ENCODE data around the gene PET100. TPM values are rescaled to one million over a fixed set of nuclear protein-coding genes. Genes with fewer than 3 reads are reported as not detected.

The PET100 gene
- polyA plus RNA-seq, 1 donor (not counting 4 experiments of a cell fraction or from before 2014, with no cell fraction given) = 85.8 TPM

DNA sequence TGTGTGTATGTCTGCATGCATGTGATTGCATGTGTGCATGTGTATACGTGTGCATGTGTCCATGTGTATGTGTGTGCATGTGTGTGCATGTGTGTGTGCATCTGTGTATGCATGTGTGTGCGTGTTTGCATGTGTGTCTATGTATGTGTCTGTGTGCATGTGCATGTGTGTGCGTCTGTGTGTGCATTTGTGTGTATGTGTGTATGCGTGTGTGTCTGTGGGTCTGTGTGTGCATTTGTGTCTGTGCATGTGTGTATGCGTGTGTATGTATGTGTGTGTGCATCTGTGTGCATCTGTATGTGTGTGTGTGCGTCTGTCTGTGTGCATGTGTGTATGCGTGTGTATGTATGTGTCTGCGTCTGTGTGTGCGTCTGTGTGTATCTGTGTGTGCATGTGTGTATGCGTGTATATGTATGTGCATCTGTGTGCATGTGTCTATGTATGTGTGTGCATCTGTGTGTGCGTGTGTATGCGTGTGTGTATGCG lies 10.3 kb downstream of the PET100 start:
- Histone ChIP-seq H3K4me3 (ENCODE audit: control insufficient read depth in 2 of 3, extremely low read depth in 1 of 3, insufficient read depth in 2 of 3, low read depth in 1 of 3, low read length in 3 of 3) (no peak overlapping the region), H3K9me3 (ENCODE audit: control insufficient read depth, low read depth, low read length) (no peaks in the 10 kb centered on the region), H3K9ac (ENCODE audit: control insufficient read depth, extremely low read depth, insufficient read depth, low read length) (no peak overlapping the region), H2AFZ (ENCODE audit: control insufficient read depth, low read length) (no peak overlapping the region), H3K9me1 (ENCODE audit: control insufficient read depth, extremely low read depth, insufficient read depth, low read length) (no peaks in the 10 kb centered on the region), H3K79me2 (ENCODE audit: control insufficient read depth, insufficient read depth, low read length) (peaks cover 16% of the 10 kb centered on the region), H3K4me2 (ENCODE audit: control insufficient read depth, extremely low read depth, insufficient read depth, low read depth, low read length) (no peak overlapping the region), H3K4me1 (ENCODE audit: control insufficient read depth, extremely low read depth, insufficient read depth, low read length) (peaks cover 3% of the 10 kb centered on the region), H3K36me3 (ENCODE audit: control insufficient read depth in 2 of 2, extremely low read depth in 1 of 2, insufficient read depth in 2 of 2, low read length in 2 of 2) (peaks cover 9 to 12% of the 10 kb centered on the region in 2 experiments), H3K27me3 (ENCODE audit: control insufficient read depth, extremely low read depth, insufficient read depth, low read length) (no peaks in the 10 kb centered on the region), H4K20me1 (ENCODE audit: control insufficient read depth, extremely low read depth, insufficient read depth, low read length) (no peaks in the 10 kb centered on the region), H3K27ac (ENCODE audit: control insufficient read depth, insufficient read depth, low read length) (no peak overlapping the region)
- DNase-seq (ENCODE audit: low read depth, low spot score) (no peak), FAIRE-seq (no peak)
- dilution Hi-C loops (cut with MboI; ENCODE audit: extremely low pct_ligation_motif_present, low sequenced_read_pairs) = no loop called here
- no peak for TF ChIP-seq EZH2 (IDR thresholded peaks at IDR 0.05; ENCODE audit: low read length)
- TF ChIP-seq, protein P1, sequence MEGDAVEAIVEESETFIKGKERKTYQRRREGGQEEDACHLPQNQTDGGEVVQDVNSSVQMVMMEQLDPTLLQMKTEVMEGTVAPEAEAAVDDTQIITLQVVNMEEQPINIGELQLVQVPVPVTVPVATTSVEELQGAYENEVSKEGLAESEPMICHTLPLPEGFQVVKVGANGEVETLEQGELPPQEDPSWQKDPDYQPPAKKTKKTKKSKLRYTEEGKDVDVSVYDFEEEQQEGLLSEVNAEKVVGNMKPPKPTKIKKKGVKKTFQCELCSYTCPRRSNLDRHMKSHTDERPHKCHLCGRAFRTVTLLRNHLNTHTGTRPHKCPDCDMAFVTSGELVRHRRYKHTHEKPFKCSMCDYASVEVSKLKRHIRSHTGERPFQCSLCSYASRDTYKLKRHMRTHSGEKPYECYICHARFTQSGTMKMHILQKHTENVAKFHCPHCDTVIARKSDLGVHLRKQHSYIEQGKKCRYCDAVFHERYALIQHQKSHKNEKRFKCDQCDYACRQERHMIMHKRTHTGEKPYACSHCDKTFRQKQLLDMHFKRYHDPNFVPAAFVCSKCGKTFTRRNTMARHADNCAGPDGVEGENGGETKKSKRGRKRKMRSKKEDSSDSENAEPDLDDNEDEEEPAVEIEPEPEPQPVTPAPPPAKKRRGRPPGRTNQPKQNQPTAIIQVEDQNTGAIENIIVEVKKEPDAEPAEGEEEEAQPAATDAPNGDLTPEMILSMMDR (optimal IDR thresholded peaks at IDR 0.05 in 1 of 3, IDR thresholded peaks at IDR 0.05 in 1 of 3, conservative IDR thresholded peaks at IDR 0.05 in 1 of 3; ENCODE audit: extremely low read depth in 1 of 3, insufficient read depth in 2 of 3, low read length in 3 of 3) = no peak

DNA sequence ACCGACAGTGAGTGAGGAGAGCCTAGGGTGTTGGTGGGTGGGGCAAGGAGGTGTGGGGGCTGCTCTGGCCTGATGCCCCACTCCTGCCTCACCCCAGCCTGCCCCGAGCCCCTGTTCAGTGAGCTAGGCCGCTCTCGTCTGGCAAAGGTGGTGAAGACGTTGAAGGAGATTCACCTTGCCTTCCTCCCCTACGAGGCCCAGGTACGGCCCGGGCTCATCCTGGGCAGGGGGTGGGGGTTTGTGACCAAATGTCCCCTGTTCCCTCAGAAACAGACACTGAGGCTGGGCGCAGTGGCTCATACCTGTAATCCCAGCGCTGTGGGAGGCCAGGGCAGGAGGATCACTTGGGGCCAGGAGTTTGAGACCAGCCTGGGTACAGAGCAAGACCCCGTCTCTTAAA lies 11.2 kb downstream of the PET100 start:
- Histone ChIP-seq H3K27ac (ENCODE audit: control insufficient read depth, insufficient read depth, low read length) (no peak overlapping the region), H3K9me3 (ENCODE audit: control insufficient read depth, low read depth, low read length) (no peaks in the 10 kb centered on the region), H3K9ac (ENCODE audit: control insufficient read depth, extremely low read depth, insufficient read depth, low read length) (no peak overlapping the region), H3K9me1 (ENCODE audit: control insufficient read depth, extremely low read depth, insufficient read depth, low read length) (no peaks in the 10 kb centered on the region), H3K4me3 (ENCODE audit: control insufficient read depth in 2 of 3, extremely low read depth in 1 of 3, insufficient read depth in 2 of 3, low read depth in 1 of 3, low read length in 3 of 3) (no peak overlapping the region), H3K4me1 (ENCODE audit: control insufficient read depth, extremely low read depth, insufficient read depth, low read length) (peaks cover 3% of the 10 kb centered on the region), H4K20me1 (ENCODE audit: control insufficient read depth, extremely low read depth, insufficient read depth, low read length) (no peaks in the 10 kb centered on the region), H3K79me2 (ENCODE audit: control insufficient read depth, insufficient read depth, low read length) (peaks cover 16% of the 10 kb centered on the region), H3K4me2 (ENCODE audit: control insufficient read depth, extremely low read depth, insufficient read depth, low read depth, low read length) (no peak overlapping the region), H2AFZ (ENCODE audit: control insufficient read depth, low read length) (no peak overlapping the region), H3K36me3 (ENCODE audit: control insufficient read depth in 2 of 2, extremely low read depth in 1 of 2, insufficient read depth in 2 of 2, low read length in 2 of 2) (peaks cover 9 to 16% of the 10 kb centered on the region in 2 experiments), H3K27me3 (ENCODE audit: control insufficient read depth, extremely low read depth, insufficient read depth, low read length) (no peaks in the 10 kb centered on the region)
- dilution Hi-C loops (cut with MboI; ENCODE audit: extremely low pct_ligation_motif_present, low sequenced_read_pairs) = no loop called here
- DNase-seq (ENCODE audit: low read depth, low spot score) (no peak), FAIRE-seq (no peak)
- TF ChIP-seq, protein P1 (optimal IDR thresholded peaks at IDR 0.05 in 1 of 3, IDR thresholded peaks at IDR 0.05 in 1 of 3, conservative IDR thresholded peaks at IDR 0.05 in 1 of 3; ENCODE audit: extremely low read depth in 1 of 3, insufficient read depth in 2 of 3, low read length in 3 of 3) = no peak
- TF ChIP-seq EZH2 (IDR thresholded peaks at IDR 0.05; ENCODE audit: low read length) = no peak
